ENCODE results near the gene RAET1L. TPM values are rescaled to one million over a fixed set of nuclear protein-coding genes. Genes with fewer than 3 reads are reported as not detected.

Gene RAET1L
- total and polyA plus RNA-seq, 7 donors: 0.06 to 0.07 TPM; not detected in 5

GRCh38 chr6:150033207-150033771, 8.0 kb upstream of the RAET1L start:
- WGBS, 3 donors: 83 to 93% (median 89%) methylated on average over 6 of the region's 6 CpGs
- no peaks in the 10 kb centered on the region for H3K9me3 ChIP-seq
- H3K4me1 ChIP-seq: peaks cover 9% of the 10 kb centered on the region
- H3K27ac ChIP-seq: no peak overlapping the region
- no peaks in the 10 kb centered on the region for H3K36me3 ChIP-seq (ENCODE audit: insufficient read depth in 1 of 2, low read depth in 1 of 2)
- intact Hi-C loops (cut with DNase I): no loop called here
- H3K27me3 ChIP-seq (ENCODE audit: insufficient read depth in 3 of 3, low read length in 2 of 3): peaks cover 2 to 34% (median 6%) of the 10 kb centered on the region in 3 donors
- no peak for TF ChIP-seq CTCF (IDR thresholded peaks at IDR 0.05)
- H3K4me3 ChIP-seq: no peak overlapping the region
- DNase-seq: no peak
- ATAC-seq: peak in 1 of 4 donors; percentile 32

- Histone ChIP-seq H3K36me3 (ENCODE audit: insufficient read depth in 1 of 2, low read depth in 1 of 2) (no peaks in the 10 kb centered on the region), H3K9me3 (no peaks in the 10 kb centered on the region), H3K27ac (no peak overlapping the region), H3K4me1 (peaks cover 4% of the 10 kb centered on the region), H3K4me3 (no peak overlapping the region), H3K27me3 (ENCODE audit: insufficient read depth in 3 of 3, low read length in 2 of 3) (peaks cover 0 to 27% (median 2%) of the 10 kb centered on the region in 3 donors)
- DNase-seq (no peak), ATAC-seq (no peak)
- intact Hi-C loops (cut with DNase I): no loop called here
- TF ChIP-seq CTCF (IDR thresholded peaks at IDR 0.05): no peak
- 89 to 95% (median 92%) methylated on average over 8 of the region's 8 CpGs for WGBS, 3 donors
Measured at GRCh38 chr6:150032598-150032997, 7.3 kb upstream of the RAET1L start.

GRCh38 chr6:150030611-150031010, 5.3 kb upstream of the RAET1L start:
- DNase-seq: no peak
- Histone ChIP-seq H3K4me1 (peaks cover 5% of the 10 kb centered on the region), H3K9me3 (no peaks in the 10 kb centered on the region), H3K27me3 (ENCODE audit: insufficient read depth in 3 of 3, low read length in 2 of 3) (peaks cover 0 to 22% (median 2%) of the 10 kb centered on the region in 3 donors), H3K27ac (no peak overlapping the region), H3K4me3 (no peak overlapping the region), H3K36me3 (ENCODE audit: insufficient read depth in 1 of 2, low read depth in 1 of 2) (no peaks in the 10 kb centered on the region)
- 71 to 73% (median 72%) methylated on average over 3 of the region's 3 CpGs for WGBS, 3 donors
- ATAC-seq: no peak
- TF ChIP-seq CTCF (IDR thresholded peaks at IDR 0.05): no peak
- intact Hi-C loops (cut with DNase I): no loop called here

GRCh38 chr6:150029749-150030148, 4.4 kb upstream of the RAET1L start:
- ATAC-seq: no peak
- no peaks in the 10 kb centered on the region for H3K9me3 ChIP-seq
- H3K27me3 ChIP-seq (ENCODE audit: insufficient read depth in 3 of 3, low read length in 2 of 3): peaks cover 0 to 24% (median 2%) of the 10 kb centered on the region in 3 donors
- no peak for DNase-seq
- intact Hi-C loops (cut with DNase I): no loop called here
- peaks cover 12% of the 10 kb centered on the region for H3K4me1 ChIP-seq
- no peak overlapping the region for H3K4me3 ChIP-seq
- no peak for TF ChIP-seq CTCF (IDR thresholded peaks at IDR 0.05)
- 80 to 85% (median 84%) methylated on average over 4 of the region's 4 CpGs for WGBS, 3 donors
- no peak overlapping the region for H3K27ac ChIP-seq
- no peaks in the 10 kb centered on the region for H3K36me3 ChIP-seq (ENCODE audit: insufficient read depth in 1 of 2, low read depth in 1 of 2)

- intact Hi-C loops (cut with DNase I): no loop called here
- Histone ChIP-seq H3K27me3 (ENCODE audit: insufficient read depth in 3 of 3, low read length in 2 of 3) (peaks cover 0 to 28% (median 2%) of the 10 kb centered on the region in 3 donors), H3K36me3 (ENCODE audit: insufficient read depth in 1 of 2, low read depth in 1 of 2) (no peaks in the 10 kb centered on the region), H3K9me3 (no peaks in the 10 kb centered on the region), H3K27ac (no peak overlapping the region), H3K4me1 (peaks cover 12% of the 10 kb centered on the region), H3K4me3 (no peak overlapping the region)
- ATAC-seq (no peak), DNase-seq (no peak)
- WGBS, 3 donors: 90 to 94% (median 93%) methylated on average over 7 of the region's 7 CpGs
- TF ChIP-seq CTCF (IDR thresholded peaks at IDR 0.05): no peak
Measured at GRCh38 chr6:150029276-150029675, 3.9 kb upstream of the RAET1L start.
